ENCODE measurements around the gene ARHGEF28.

Gene ARHGEF28

DNA sequence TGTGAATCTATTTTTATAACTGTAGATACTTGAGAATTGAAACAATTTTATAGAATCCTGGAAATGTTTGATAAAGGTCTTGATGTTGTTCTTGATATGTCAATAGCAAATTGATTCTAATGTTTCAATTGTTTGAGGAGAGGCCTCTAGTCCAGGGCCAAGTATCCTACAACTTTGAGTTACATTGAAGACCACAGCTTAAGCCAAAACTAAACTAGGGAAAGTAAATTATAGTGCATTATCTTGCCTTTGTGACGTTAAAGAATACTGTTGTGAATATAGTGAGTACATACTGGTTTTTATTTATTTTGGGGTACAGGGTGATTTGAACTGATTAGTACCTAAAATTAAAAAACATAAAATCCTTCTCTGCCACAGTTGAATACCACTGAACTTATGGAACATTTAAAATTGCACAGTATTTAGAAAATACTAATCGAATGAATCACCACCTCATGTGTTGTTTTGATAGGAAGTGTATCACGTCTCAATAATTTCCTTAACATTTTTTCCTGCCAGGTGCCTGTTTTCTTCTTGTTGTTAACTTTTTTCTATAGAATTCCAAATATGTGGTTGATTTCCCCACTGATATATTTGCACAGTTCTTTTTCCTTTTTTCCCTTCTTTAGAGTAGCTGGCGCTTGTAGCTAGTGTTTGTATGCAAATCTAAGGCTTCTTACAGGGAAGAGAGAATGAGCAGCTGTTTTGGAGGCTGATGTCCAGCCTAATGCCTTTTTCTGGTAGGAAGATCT, 12.5 kb downstream of the ARHGEF28 start:
- Histone ChIP-seq H3K9me3 (ENCODE audit: control insufficient read depth, insufficient read depth, low read depth, low read length) (no peaks in the 10 kb centered on the region), H3K4me1 (ENCODE audit: control insufficient read depth, insufficient read depth, low read length) (peaks cover 11% of the 10 kb centered on the region; the same call in 1 of the 2 replicates), H3K36me3 (ENCODE audit: control insufficient read depth, insufficient read depth, low read length) (no peaks in the 10 kb centered on the region), H3K27me3 (ENCODE audit: control insufficient read depth, insufficient read depth, low read length) (no peaks in the 10 kb centered on the region), H3K4me3 (ENCODE audit: low read depth, low read length) (no peak overlapping the region), H3K27ac (ENCODE audit: low read depth, low read length) (no peak overlapping the region), H3K9ac (ENCODE audit: low read length) (no peak overlapping the region)

DNA sequence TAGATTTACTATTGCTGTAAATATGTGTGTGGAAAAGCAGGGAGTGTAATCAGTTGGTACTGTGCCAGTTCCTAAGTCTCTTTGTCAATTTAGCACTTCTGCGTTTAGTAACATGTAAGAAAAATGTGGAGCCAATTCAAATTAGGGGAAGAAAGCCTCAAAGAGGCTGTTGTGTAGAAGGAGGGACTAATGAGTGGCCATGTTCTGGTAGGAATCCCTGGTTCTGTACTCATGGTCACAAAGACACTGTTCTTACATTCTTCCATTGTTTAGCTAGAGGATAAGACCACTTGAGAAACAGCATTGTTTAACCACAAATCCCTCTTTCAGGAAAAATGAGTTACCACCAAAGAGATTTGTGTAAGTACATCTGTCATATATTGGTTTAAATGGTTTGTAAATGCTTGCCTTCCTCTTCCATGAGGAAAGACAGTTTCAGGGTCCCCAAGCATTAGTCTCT, 14.9 kb downstream of the ARHGEF28 start:
- H3K4me3 ChIP-seq (ENCODE audit: low read depth, low read length) = no peak overlapping the region
- H3K9me3 ChIP-seq (ENCODE audit: control insufficient read depth, insufficient read depth, low read depth, low read length) = no peaks in the 10 kb centered on the region
- no peaks in the 10 kb centered on the region for H3K36me3 ChIP-seq (ENCODE audit: control insufficient read depth, insufficient read depth, low read length)
- H3K9ac ChIP-seq (ENCODE audit: low read length) = no peak overlapping the region
- peaks cover 16% of the 10 kb centered on the region; the same call in 1 of the 2 replicates for H3K4me1 ChIP-seq (ENCODE audit: control insufficient read depth, insufficient read depth, low read length)
- no peak overlapping the region for H3K27ac ChIP-seq (ENCODE audit: low read depth, low read length)
- no peaks in the 10 kb centered on the region for H3K27me3 ChIP-seq (ENCODE audit: control insufficient read depth, insufficient read depth, low read length)

DNA sequence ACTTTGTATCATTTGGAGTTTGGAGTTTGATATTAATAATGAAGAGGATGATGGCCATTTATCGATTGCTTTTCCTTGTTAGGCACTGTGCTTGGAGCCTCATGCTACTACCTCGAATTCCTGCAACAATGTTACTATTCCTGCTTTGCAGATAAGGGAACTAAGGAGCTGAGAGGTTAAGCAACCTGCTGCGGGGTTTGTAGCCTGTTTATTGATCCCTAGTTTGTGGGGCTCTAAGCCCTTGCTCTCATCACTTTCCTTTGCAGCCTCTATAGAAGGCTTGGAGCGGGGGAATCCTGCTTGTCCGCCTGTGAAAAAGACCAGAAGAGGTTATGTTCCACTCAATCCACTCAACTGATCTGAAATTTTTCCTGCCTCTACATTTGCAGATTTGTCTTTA, 15.8 kb downstream of the ARHGEF28 start:
- Histone ChIP-seq H3K9ac (ENCODE audit: low read length) (no peak overlapping the region), H3K36me3 (ENCODE audit: control insufficient read depth, insufficient read depth, low read length) (no peaks in the 10 kb centered on the region), H3K4me1 (ENCODE audit: control insufficient read depth, insufficient read depth, low read length) (peaks cover 16% of the 10 kb centered on the region; the same call in 1 of the 2 replicates), H3K27ac (ENCODE audit: low read depth, low read length) (no peak overlapping the region), H3K4me3 (ENCODE audit: low read depth, low read length) (no peak overlapping the region), H3K9me3 (ENCODE audit: control insufficient read depth, insufficient read depth, low read depth, low read length) (no peaks in the 10 kb centered on the region), H3K27me3 (ENCODE audit: control insufficient read depth, insufficient read depth, low read length) (no peaks in the 10 kb centered on the region)

DNA sequence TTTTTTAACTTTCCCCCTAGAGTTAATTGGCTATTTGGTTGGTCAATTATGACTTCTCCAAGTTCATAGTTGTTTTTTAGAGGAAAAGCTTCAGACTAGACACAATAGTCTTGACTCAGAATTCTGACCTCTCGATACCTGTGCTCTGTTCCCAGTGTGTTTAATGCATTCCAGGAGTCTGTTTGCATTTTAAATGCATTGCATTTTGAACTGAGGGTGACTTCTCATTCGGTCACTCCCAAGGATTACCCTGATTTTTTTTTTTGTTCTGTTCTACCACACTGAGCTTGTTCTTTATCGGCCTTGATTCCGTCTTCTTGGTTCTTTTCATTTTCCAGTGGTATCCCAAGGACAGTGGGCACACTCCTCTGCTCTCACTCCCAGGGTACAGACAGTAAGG, 16.3 kb downstream of the ARHGEF28 start:
- no peaks in the 10 kb centered on the region for H3K9me3 ChIP-seq (ENCODE audit: control insufficient read depth, insufficient read depth, low read depth, low read length)
- no peak overlapping the region for H3K27ac ChIP-seq (ENCODE audit: low read depth, low read length)
- no peak overlapping the region for H3K4me3 ChIP-seq (ENCODE audit: low read depth, low read length)
- no peaks in the 10 kb centered on the region for H3K36me3 ChIP-seq (ENCODE audit: control insufficient read depth, insufficient read depth, low read length)
- no peak overlapping the region for H3K9ac ChIP-seq (ENCODE audit: low read length)
- no peaks in the 10 kb centered on the region for H3K27me3 ChIP-seq (ENCODE audit: control insufficient read depth, insufficient read depth, low read length)
- peaks cover 16% of the 10 kb centered on the region; the same call in 1 of the 2 replicates for H3K4me1 ChIP-seq (ENCODE audit: control insufficient read depth, insufficient read depth, low read length)

DNA sequence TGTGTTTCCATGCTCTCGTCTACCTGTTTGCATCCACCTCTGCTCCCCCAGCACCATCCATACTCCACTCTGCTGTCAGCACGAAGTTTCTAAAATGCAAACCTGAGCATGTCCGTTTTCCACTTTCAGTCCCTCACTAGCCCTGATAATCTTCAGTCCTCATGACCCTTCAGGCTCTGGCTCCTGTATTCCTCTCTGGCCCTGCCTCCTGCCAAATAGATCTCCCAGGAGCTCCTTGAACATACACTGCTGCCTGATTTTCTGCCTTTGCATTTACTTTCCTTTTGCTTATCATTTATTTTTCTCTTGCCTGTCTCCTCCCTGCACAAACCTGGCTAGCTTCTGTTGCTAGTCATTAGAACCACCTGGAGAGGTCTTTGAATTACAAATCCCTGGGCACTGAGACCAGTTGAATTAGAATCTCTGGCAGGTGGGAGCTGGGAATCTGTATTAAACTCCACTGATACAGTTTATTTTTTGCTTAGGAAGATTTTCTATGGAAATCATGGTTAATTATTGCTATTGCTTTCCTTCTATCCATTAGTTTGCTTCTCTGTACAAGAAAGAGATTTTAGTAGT, 18.5 kb downstream of the ARHGEF28 start:
- H3K36me3 ChIP-seq (ENCODE audit: control insufficient read depth, insufficient read depth, low read length) = no peaks in the 10 kb centered on the region
- peaks cover 16% of the 10 kb centered on the region; the same call in 1 of the 2 replicates for H3K4me1 ChIP-seq (ENCODE audit: control insufficient read depth, insufficient read depth, low read length)
- H3K9ac ChIP-seq (ENCODE audit: low read length) = no peak overlapping the region
- no peaks in the 10 kb centered on the region for H3K27me3 ChIP-seq (ENCODE audit: control insufficient read depth, insufficient read depth, low read length)
- no peaks in the 10 kb centered on the region for H3K9me3 ChIP-seq (ENCODE audit: control insufficient read depth, insufficient read depth, low read depth, low read length)
- H3K27ac ChIP-seq (ENCODE audit: low read depth, low read length) = no peak overlapping the region
- H3K4me3 ChIP-seq (ENCODE audit: low read depth, low read length) = no peak overlapping the region

DNA sequence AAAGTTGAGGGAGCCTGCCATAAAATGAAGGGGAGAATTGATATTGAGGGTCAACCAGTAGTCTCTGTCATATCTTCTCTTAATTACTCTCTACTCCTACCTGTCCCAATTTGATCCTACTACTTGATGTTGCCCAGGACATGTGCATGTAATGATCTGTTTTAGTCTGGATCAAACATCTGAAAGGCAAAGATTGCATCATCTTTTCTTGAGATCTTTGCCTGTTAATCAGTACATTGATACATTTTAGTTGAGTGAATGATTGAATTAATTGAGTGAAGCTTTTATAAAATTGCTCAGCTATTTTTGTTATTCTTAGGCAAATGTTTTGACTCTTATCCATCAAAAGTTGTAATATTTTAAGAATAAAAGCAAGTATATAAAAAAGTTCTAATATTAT, 21.7 kb downstream of the ARHGEF28 start:
- Histone ChIP-seq H3K27me3 (ENCODE audit: control insufficient read depth, insufficient read depth, low read length) (no peaks in the 10 kb centered on the region), H3K4me1 (ENCODE audit: control insufficient read depth, insufficient read depth, low read length) (peaks cover 5% of the 10 kb centered on the region; the same call in 1 of the 2 replicates), H3K27ac (ENCODE audit: low read depth, low read length) (no peak overlapping the region), H3K4me3 (ENCODE audit: low read depth, low read length) (no peak overlapping the region), H3K9ac (ENCODE audit: low read length) (no peak overlapping the region), H3K9me3 (ENCODE audit: control insufficient read depth, insufficient read depth, low read depth, low read length) (no peaks in the 10 kb centered on the region), H3K36me3 (ENCODE audit: control insufficient read depth, insufficient read depth, low read length) (no peaks in the 10 kb centered on the region)

DNA sequence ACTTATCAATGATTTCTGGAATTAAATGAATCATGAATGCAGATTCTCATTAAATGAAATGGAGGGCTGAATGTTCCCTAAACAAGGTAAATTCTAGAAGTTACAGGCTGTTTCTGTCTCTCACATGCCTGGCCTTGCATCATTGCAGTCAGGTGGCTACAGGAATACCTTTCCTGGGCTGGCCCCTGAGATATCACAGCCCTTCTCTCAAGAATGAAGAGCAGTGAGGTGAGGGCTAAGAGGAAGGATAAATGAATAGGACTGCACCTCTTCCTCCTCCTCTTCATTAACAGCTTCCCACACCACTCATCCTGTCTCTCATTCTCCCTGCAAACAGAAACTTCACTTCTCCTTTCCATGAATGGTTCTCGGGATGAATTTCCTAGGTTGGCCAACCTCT, 22.5 kb downstream of the ARHGEF28 start:
- 0 out of 2 replicates have a peak, but pooled peaks cover 2% of the 10 kb centered on the region for H3K9me3 ChIP-seq (ENCODE audit: control insufficient read depth, insufficient read depth, low read depth, low read length)
- H3K27me3 ChIP-seq (ENCODE audit: control insufficient read depth, insufficient read depth, low read length) = no peaks in the 10 kb centered on the region
- peaks cover 5% of the 10 kb centered on the region; the same call in 1 of the 2 replicates for H3K4me1 ChIP-seq (ENCODE audit: control insufficient read depth, insufficient read depth, low read length)
- H3K36me3 ChIP-seq (ENCODE audit: control insufficient read depth, insufficient read depth, low read length) = no peaks in the 10 kb centered on the region
- no peak overlapping the region for H3K27ac ChIP-seq (ENCODE audit: low read depth, low read length)
- no peak overlapping the region for H3K9ac ChIP-seq (ENCODE audit: low read length)
- no peak overlapping the region for H3K4me3 ChIP-seq (ENCODE audit: low read depth, low read length)

DNA sequence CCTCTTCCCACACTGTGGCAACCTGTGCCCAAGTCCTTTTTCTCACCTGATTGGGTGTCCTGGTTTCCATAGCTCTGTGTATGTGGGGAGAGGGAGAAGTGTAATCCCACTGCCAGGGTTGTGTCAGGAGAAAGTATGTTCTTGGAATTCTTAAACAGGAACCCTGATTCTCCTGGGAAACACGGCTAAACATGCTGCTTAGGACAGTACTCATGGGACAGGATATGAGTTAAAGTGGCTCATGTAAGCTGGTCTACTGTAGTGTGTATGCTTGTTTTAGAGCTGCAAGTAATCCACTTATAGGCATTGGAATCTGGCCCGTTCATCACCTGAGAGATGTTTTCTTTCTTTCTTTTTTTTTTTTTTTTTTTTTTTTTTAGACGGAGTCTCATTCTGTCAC, 23.9 kb downstream of the ARHGEF28 start:
- Histone ChIP-seq H3K4me1 (ENCODE audit: control insufficient read depth, insufficient read depth, low read length) (no peaks in the 10 kb centered on the region; the same call in 1 of the 2 replicates), H3K9ac (ENCODE audit: low read length) (no peak overlapping the region), H3K27ac (ENCODE audit: low read depth, low read length) (no peak overlapping the region), H3K4me3 (ENCODE audit: low read depth, low read length) (no peak overlapping the region), H3K9me3 (ENCODE audit: control insufficient read depth, insufficient read depth, low read depth, low read length) (0 out of 2 replicates have a peak, but pooled peaks cover 4% of the 10 kb centered on the region), H3K36me3 (ENCODE audit: control insufficient read depth, insufficient read depth, low read length) (no peaks in the 10 kb centered on the region), H3K27me3 (ENCODE audit: control insufficient read depth, insufficient read depth, low read length) (no peaks in the 10 kb centered on the region)

DNA sequence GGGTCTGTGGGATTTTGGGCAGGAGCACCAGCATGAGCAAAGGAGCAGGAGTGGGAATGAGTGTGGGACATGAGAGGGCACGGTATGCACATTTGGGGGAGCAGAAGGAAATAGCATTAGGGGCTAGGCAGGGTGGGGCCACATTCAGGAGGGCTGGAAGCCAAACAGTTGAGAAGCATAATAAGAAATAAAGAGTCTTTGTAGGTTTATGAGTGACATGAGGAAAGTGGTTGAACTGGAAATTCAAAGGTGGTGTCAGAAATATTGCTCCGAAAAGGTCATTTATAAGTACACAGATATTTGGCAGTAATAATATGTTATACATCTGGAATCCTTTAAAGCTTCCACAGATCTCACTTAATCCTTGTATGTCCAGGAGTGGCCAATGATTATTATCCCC, 26.4 kb downstream of the ARHGEF28 start:
- H3K4me1 ChIP-seq (ENCODE audit: control insufficient read depth, insufficient read depth, low read length) = no peaks in the 10 kb centered on the region
- H3K9ac ChIP-seq (ENCODE audit: low read length) = no peak overlapping the region
- H3K4me3 ChIP-seq (ENCODE audit: low read depth, low read length) = no peak overlapping the region
- H3K9me3 ChIP-seq (ENCODE audit: control insufficient read depth, insufficient read depth, low read depth, low read length) = 0 out of 2 replicates have a peak, but pooled peaks cover 4% of the 10 kb centered on the region
- H3K27ac ChIP-seq (ENCODE audit: low read depth, low read length) = no peak overlapping the region
- H3K36me3 ChIP-seq (ENCODE audit: control insufficient read depth, insufficient read depth, low read length) = no peaks in the 10 kb centered on the region
- H3K27me3 ChIP-seq (ENCODE audit: control insufficient read depth, insufficient read depth, low read length) = no peaks in the 10 kb centered on the region

DNA sequence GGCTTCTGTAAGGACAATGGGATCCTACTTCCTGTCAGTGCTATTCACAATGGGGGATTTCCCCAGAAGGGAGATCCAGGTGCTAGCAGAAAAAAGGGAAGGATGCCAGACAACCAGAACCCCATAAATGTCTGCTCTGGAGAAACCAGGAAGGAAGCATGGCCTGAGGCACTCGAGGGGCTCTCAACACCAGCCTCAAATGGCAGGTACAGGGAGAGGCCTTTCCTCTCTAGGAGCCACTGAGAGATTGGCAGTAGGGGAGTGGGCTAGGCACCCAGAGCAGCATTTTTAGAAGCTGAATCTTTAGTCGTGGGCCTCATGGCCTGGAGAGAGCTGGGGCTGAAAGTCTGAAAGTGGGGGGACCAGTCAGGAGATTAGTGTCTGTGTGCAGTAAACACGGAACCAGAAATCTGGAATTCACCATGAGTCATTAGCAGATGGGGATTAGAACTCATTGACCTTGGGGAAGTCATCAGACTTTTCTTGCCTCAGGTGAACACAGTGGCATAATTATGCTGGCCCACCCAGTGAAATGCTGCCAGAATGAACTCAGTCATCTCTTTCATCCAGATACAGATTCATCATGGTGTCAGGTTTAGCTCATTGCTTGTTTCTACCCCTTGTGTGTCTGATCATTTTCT, 28.3 kb downstream of the ARHGEF28 start:
- H3K4me3 ChIP-seq (ENCODE audit: low read depth, low read length) = no peak overlapping the region
- no peaks in the 10 kb centered on the region for H3K4me1 ChIP-seq (ENCODE audit: control insufficient read depth, insufficient read depth, low read length)
- H3K27ac ChIP-seq (ENCODE audit: low read depth, low read length) = no peak overlapping the region

DNA sequence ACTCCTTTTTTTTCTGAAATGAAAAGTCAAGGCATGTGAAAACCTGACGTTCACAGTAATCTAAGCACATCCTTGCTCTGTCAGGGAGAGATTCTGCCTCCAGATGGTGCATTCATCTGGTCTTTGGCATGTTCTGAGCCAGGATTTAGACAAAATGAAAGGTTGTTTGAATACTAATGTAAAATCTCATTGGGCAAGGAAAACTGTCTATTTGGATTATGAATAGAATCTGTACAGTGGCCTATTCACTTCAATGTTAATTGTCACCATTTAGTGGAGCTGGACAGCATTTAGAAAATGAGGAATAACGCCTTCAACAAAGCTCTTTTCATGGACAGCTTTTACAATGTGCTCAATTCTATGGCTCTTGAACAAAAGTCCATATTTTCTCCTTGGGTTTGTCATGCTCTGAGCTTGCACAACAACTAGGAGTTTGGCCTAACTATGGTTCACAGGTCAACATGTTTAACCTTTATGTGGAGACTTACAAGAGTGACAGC, 28.9 kb downstream of the ARHGEF28 start:
- H3K4me3 ChIP-seq (ENCODE audit: low read depth, low read length) = no peak overlapping the region
- no peak overlapping the region for H3K27ac ChIP-seq (ENCODE audit: low read depth, low read length)
- H3K9ac ChIP-seq (ENCODE audit: low read length) = no peak overlapping the region
- H3K36me3 ChIP-seq (ENCODE audit: control insufficient read depth, insufficient read depth, low read length) = no peaks in the 10 kb centered on the region
- no peaks in the 10 kb centered on the region for H3K4me1 ChIP-seq (ENCODE audit: control insufficient read depth, insufficient read depth, low read length)
- H3K27me3 ChIP-seq (ENCODE audit: control insufficient read depth, insufficient read depth, low read length) = no peaks in the 10 kb centered on the region
- H3K9me3 ChIP-seq (ENCODE audit: control insufficient read depth, insufficient read depth, low read depth, low read length) = 0 out of 2 replicates have a peak, but pooled peaks cover 4% of the 10 kb centered on the region

More for the DNA sequence above, 28.3 kb downstream of the ARHGEF28 start:
- H3K9me3 ChIP-seq (ENCODE audit: control insufficient read depth, insufficient read depth, low read depth, low read length) = 0 out of 2 replicates have a peak, but pooled peaks cover 4% of the 10 kb centered on the region
- H3K27me3 ChIP-seq (ENCODE audit: control insufficient read depth, insufficient read depth, low read length) = no peaks in the 10 kb centered on the region
- H3K36me3 ChIP-seq (ENCODE audit: control insufficient read depth, insufficient read depth, low read length) = no peaks in the 10 kb centered on the region
- H3K9ac ChIP-seq (ENCODE audit: low read length) = no peak overlapping the region
